Caki2 (cell line): Measurements from ENCODE around the gene ASCL1. TPM values are rescaled to one million over a fixed set of nuclear protein-coding genes. Genes with fewer than 3 reads are reported as not detected.

Source experiments
- DNase-seq: peaks from one replicate; pipeline ENCODE4 v3.0.0-alpha.2; 2015; ENCODE audit warnings: low read depth
- in situ Hi-C: cut with HindIII; loops from 2 replicates; pipeline ENCODE4 v1.10.0; 2016; ENCODE audit warnings: low sequenced_read_pairs, low pct_unique_long_range_greater_than_20kb, mixed read lengths
- total RNA-seq: library from RNA; depleted of rRNA; stranded (reverse); fragments of >200 nt; shearing (Covaris generic); gene quantifications from 2 replicates; pipeline ENCODE4 v1.2.3, GENCODE V29; 2014; ENCODE audit warnings: low replicate concordance; rRNA removed

The ASCL1 gene
- total RNA-seq = not detected in 2 replicates

DNA sequence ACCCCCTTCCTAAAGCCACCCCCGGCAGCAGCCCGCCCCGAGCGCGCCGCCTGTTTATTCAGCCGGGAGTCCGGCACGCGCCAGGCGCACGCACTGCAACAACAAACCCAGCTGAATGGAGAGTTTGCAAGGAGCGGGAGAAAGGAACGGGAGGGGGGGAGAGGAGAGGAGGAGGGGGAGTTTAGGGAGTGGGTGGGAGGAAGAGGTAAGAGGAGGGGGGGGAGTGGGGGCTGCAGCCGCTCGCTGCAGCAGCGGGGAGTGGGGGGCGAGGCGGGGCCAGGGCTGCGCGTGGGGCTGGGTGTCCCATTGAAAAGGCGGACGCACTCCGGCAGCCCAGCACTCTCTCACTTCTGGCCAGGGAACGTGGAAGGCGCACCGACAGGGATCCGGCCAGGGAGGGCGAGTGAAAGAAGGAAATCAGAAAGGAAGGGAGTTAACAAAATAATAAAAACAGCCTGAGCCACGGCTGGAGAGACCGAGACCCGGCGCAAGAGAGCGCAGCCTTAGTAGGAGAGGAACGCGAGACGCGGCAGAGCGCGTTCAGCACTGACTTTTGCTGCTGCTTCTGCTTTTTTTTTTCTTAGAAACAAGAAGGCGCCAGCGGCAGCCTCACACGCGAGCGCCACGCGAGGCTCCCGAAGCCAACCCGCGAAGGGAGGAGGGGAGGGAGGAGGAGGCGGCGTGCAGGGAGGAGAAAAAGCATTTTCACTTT lies at the start of gene ASCL1:
Gene ASCL1, plus strand, starts transcription at position 336 of the 712 bp plus-strand sequence. CDS start 571 bp downstream, outside the sequence.
- in situ Hi-C loops = no loop called here
- peak; percentile 16 for DNase-seq

DNA sequence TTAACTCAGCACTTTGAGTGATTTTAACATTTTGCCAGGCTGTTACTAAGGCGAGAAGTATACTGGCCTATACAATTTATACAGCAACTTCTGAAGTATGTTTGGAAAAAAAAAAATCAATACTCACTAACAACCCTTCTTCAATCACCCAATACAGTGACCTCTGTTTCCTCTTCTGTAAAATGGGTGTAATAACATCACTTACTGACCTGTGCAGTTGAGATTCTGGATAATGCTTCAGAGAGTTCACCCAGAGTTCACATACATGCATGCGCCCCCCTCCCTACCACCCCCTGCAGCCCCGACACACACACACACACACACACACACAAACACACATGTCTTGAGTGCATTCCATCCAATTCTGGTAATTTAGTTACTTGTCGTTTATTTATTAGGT lies 49.6 kb upstream of the ASCL1 start:
- DNase-seq = no peak
- in situ Hi-C loops = no loop called here

DNA sequence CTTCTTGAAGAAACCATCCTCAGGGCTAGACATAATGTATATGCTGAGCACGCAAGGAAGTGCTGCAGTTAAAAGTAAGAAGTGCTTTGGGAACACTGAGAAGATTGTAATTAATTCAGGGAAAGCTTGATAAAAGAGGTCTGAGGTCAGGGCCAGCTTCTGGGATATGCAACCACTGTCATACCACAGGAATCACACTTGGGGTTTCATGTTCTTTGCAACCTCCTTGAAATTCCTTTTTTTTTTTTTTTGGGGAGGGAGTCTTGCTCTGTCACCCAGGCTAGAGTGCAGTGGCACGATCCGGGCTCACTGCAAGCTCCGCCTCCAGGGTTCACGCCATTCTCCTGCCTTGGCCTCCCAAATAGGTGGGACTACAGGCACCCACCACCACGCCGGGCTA lies 47.3 kb upstream of the ASCL1 start:
- no peak for DNase-seq
- in situ Hi-C loops = no loop called here

DNA sequence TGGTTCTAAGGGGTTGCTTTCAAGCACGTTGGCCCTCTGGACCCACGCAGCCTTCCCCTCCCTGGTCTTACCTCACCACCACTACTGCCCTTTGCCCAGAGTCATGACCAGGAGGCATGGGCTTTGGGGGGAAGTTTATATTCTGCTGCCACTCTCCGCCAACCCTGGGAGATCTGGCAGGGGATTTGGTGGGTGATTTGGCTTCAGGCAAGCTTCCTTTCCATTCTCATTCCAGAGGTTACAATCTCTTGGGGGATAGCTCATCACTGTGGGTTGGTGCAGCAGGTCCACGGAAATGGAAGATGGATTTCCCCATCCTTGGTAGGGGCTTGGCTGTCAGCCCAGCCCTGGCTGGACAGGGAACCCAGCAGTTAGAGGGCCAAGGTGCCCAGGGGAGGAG lies 46.7 kb upstream of the ASCL1 start:
- DNase-seq = no peak
- in situ Hi-C loops = no loop called here

DNA sequence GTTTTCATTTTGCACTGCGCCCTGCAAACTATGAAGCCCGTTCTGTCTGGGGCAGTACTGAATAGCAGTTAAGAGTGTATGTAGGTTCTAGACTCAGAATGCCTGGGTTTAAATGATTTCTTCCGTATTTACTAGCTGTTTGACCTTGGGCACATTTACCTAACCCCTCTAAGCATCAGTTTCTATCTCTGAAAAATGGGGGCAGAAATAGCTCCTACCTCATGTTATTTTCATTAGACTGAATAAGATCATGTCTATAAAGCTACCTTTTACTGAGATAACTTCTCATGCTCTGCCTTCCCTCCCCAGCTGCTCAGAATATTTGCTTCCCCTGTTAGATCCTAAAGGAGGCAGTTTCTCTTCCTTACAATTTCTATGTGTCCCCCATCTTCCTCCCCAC lies 46.2 kb upstream of the ASCL1 start:
- DNase-seq = no peak
- in situ Hi-C loops = no loop called here

DNA sequence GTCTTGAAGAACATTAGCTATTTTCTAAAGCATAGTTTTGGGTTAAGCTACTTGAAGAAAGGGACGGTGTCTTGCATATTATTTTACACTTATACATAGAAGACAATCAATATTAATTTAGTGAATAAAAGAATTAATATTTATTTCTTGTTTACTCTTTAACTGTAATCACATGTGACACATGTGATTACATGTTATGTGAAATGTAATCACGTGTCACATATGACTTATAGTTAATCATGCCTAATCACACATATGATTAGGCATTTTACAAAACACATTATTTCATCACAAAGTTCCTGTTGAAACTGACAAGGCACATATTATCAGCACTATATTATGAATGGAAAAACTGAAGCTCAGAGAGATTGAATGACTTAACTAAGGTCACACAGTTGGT lies 45.2 kb upstream of the ASCL1 start:
- DNase-seq = no peak
- in situ Hi-C loops = no loop called here

DNA sequence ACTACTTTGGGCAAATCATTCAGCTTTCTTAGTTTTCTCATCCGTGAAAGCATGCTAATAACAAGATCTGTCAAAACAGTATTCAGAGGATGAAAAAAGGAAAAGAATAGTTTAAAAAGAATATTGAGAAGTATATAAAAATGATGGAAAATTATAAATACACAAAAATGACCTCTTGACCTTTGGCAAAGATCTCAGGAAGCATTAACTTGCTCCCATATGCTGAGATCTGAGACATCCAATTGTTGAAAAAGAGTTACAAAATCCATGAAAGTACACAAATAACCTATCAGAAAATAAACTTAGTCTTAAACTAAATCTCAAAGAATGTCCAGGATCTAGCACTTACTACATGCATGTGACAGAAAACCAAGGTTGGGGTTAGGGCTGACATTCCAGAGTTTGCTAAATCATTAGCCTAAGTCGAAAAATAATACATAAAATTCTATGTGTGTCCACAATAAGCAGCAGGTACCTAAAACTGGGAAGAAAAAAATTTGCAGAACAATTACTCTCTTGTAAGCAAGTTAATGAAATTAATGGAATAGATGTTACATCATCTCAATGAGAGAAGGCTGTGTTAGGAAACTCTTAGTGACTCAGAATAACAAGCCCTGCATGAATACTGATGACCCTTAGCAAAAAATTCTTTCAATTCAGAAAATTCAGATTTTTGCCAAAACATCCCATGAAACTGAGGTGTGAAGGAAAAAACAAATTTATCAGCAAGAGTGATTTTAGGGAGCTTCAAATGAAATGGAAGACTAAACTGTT lies 43.8 kb upstream of the ASCL1 start:
- no peak for DNase-seq
- in situ Hi-C loops = no loop called here

DNA sequence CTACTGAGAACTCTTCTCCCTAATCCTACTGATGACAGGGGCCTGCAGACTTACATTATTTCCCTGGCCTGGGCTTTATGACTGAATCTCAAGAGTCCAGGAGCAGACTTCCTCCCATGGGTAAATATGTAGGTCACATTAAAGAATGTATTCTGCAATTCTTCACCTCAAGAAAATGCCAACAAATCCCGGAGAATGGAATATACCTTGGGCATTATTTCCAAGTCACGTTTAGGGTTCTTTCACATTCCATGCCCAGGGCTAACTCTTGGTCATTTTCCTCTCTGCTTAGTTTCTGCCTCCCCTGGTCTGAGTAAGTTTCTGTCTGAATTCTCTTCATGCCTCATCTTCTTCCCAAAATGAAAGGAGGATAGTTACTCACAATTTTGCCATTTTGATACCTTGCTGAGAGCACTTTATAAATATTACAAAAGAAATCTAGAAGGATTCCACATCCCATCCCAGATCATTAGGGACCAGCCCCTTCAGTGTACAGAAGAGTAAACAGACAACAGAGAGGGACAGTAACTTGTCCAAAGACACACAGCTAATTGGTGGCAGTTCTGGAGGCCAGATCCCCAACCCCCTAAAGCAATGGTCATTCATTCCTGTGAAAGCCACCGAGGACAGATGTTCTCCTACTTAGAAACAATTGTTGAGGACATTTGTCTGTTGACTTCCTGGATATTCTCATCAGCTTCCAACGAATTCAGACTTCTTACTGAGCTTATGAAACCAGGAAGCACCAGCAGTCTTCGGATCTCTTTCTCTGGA lies 41.0 kb upstream of the ASCL1 start:
- DNase-seq = no peak
- in situ Hi-C loops = no loop called here

DNA sequence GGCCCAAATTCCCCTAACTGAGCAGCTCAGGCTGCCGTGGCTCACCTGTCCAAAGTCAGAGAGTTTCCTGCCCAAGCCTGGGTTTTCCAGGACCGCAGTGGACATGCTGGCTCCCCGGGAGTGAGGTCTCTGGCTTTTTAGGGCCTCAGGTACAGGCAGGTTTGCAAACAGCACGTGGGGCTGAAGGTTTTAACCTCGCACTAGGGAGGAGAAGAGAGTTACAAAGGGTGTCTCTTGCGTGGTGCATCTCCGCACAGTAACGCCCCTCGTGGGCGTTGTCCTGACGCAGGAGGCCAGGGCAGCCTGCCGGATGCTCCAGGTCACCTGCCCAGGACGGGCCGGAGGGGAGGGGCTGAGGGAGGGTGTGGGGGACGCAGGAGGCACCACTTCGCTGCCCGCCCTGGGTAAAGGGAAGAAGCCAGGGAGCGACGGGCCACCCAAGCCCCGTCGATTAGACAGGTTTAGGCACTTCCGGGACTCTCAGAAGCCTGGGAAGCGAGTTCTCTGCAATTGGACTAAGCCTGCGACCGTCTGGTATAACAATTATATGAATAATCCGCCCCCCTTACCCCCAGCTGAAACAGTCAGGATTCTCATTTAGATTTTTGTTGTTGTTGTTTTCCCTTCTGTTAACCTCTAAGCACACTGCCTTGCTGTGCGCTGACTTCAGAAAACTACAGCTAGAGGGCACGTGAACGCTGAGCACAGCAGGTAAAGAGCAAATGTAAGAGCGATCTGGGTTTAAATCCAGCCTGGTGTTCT lies 40.3 kb upstream of the ASCL1 start, which contains the start of gene PAH:
Gene PAH, minus strand, starts transcription at position 219 of the 762 bp plus-strand sequence. Its CDS starts 114 bp downstream, at position 105.
- no peak for DNase-seq
- in situ Hi-C loops = no loop called here

DNA sequence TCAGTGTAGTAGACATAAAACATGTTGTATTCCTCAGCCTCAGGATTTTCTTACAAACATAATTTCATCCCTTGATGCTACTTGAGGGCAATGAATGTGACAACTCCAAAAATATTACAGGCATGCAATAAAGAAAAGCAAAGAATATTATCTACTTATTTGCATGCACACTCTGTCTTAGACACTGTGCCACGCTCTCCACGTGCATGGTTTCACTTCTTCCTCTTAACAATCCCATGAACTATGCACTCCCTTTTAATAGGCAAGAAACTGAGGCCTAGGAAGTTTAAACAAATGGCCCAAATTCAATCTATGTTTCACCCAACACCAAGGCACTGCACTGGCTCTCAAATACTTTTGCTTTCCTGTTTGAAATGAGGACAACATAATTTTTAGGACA lies 38.6 kb upstream of the ASCL1 start:
- DNase-seq = no peak
- in situ Hi-C loops = no loop called here

DNA sequence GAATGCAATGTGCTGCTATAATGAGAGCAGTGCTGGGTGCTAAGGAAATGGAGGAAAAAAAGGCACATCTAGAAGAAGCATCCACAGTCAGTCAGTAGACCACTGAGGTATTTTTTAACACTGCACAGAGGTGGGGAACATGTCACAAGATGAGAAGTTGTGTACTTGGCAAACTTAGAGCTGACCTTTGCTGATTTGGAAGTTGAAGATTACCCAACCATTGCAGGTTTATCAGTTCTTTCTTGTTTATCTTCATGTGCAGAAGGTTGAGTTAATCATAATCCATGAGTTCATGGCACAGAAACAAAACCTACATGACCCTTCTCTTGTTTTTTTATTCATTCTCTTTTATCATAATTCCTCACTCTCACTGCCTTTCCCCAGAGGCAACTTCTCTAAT lies 37.2 kb upstream of the ASCL1 start:
- in situ Hi-C loops = no loop called here
- peak; percentile 1 for DNase-seq

DNA sequence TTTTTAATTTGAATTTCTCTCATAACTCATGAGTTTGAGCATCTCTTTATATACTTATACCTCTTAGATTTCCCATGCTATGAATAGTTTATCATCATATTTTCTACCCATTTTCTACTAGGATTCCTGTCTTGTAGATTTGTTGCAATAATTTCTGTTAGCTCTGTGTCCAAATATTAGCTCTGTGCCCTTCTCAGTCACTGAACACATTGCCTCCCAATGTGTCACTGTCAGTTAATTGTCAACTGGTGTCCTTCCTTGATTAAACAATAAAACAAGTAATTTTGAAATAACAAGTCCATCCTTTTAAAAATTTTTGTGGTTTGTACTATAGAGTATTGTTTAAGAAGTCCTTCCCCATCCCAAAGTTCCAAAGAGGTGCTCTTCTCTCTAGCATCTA lies 36.2 kb upstream of the ASCL1 start:
- in situ Hi-C loops = no loop called here
- DNase-seq = no peak

DNA sequence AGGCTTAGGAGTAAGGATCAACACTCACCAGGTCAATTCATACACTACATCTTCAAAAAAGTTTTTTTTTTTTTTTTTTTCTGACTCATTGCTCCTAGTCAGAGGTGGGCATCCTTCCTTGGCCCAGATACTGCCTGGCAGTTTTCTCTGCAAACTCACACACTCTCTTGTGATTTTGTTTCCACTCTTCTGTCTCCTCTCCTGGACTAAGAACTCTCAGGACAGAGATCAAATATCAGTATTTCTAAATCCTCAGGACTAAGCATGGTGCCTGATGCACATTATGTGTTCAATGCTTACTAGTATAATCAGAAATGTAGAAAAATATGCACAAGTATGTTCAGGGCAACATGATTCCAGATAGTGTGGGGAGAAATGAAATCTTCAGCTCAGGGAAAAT lies 30.3 kb upstream of the ASCL1 start:
- in situ Hi-C loops = no loop called here

DNA sequence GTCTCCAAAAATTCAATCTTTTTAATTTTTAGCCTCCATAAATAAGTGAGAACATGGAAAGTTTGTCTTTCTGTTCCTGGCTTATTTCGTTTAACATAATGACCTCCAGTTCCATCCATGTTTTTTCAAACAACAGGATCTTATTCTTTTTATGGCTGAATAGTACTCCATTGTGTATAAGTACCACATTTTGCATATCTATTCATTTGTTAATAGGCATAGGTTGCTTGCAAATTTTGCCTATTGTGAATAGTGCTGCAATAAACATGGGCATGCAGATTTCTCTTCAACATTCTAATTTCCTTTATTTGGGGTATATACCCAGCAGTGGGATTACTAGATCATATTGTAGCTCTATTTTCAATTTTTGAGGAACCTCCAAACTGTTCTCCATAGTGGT lies 24.3 kb upstream of the ASCL1 start:
- in situ Hi-C loops = no loop called here
- no peak for DNase-seq

More for the DNA sequence above, 30.3 kb upstream of the ASCL1 start:
- DNase-seq = no peak

DNA sequence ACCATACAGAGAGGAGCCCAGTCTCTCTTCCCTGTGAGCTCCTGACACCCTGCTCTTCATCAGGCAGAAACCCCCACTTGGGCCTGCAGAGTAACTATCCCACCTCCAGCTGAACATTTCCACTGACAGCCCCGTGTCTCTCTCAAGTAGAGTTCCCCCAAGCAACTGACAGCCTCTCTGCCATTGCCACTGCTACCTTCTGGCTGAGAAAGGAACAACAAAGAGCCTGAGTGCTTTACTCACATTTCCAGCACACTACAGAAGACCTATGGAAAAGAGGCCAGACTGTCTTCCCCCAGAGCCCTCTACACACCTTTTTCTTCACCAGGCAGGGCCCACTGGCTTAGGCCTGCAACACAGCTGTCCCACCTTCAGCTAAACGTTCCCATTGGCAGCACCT lies 18.4 kb upstream of the ASCL1 start:
- DNase-seq = no peak
- in situ Hi-C loops = no loop called here

DNA sequence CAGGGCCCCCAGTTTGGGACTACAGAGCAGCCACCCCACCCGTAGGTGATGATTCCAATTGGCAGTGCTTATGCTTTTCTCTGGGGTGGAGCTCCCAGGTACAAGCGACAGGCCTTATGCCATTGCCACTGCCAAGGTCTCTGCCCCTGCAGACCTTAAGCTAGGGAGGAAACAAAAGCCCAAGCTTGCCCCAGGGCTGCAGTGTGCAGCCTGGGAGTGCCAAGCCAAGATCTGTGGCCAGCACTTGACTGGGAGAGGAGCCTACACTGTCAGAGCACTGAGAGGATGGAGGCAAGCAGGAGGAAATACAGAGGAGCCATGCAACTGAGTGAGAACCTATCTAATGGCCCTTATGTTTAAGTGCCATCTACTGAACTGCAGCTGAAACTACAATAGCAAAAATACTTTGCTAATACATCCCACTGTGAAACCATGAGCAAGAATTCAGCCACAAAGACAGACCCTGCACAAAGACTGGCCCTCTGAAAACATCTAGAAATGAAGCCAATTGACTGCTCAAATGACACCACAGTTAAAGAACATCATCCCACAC lies 17.7 kb upstream of the ASCL1 start:
- in situ Hi-C loops = no loop called here
- DNase-seq = no peak

DNA sequence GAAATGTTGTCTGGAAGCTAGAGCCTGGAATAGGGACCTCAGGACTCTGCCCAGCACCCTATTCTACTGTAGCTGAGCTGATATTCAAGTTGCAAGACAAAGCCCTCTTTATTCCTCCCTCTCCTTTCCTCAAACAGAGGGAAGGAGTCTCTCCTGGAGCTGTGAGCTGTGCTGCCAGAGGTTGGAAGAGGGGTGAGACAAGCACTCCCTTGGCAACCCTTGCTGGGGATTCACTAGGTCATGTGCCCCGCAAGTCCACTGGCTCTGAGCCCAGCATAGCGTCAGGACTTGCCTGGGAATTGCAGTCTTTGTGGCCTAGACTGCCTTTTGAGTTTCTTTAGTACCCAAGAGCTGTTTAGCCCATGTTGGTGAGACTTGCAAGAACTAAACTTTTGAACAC lies 11.4 kb upstream of the ASCL1 start:
- DNase-seq = no peak
- in situ Hi-C loops = no loop called here

DNA sequence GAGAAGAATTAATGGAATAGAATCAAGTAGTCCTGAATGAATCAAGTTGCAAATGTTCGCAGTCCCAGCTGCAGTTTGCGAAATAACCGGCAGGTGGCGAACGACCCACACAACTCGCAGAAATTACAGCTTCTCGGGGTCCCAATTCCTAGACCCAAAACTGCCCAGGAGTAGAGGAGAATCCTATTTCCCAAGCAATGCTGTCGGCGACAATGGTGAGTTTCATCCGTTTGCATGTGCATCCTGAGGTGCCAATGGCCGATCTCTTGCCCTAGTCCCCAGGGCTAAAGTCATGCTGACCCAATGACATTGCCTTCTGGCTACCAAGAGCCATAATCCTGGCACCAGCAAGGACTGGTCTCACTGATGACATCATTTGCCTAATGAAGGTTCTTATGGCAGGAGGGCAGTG lies 8.5 kb upstream of the ASCL1 start:
- peak; percentile 12 for DNase-seq
- in situ Hi-C loops = no loop called here
